Measurements from ENCODE around the gene HOXC11.

DNA sequence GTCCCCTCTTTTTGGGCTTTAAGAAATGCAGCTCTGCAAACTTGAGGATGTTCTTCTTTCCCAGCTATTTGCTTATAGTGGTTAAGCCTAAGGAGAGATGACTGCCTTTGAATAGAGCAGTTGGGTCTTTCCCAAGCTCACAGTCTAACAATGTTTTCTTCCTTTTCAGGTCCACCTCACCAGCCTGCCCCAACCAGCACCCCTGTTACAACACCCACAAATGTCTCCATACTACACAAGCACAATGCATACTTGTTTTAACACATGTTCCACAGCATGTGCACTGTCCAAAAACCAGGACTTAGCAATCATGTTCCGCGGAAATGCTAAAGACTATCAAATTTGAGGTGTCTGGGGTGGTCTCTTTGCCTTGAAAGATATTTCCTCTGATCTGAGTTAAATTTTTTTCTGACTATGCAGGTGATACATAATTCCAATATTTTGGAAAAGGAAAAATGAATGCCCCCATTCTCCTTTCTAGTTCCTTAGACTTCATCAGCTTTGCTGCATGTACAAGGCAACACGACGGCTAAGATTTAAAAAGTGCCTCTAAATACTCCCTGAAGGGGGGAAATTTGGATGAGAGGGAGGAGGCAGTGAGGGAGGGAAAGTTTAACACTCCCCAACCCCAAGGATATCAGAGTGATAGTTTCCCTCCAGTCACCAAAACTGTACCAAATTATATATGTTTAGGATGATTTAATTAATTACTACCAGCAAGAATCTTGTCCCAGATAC lies 40.9 kb upstream of the HOXC11 start:
- TF ChIP-seq POLR2AphosphoS5 (IDR thresholded peaks at IDR 0.05; ENCODE audit: low read depth, low read length) (no peak), POLR2A (IDR thresholded peaks at IDR 0.05; ENCODE audit: low read depth, low read length) (no peak)
